Breast epithelium (tissue), 4 donors: ENCODE results near the gene CASKIN2. TPM values are rescaled to one million over a fixed set of nuclear protein-coding genes. Genes with fewer than 3 reads are reported as not detected.
"Not testable (repeated sequence)": the region's sequence is repeated elsewhere in the genome, so short reads cannot be mapped to it uniquely, and the experiment has no call there.

Experiments
- DNase-seq, 2 donors: peaks; one replicate each; pipeline ENCODE4 v3.0.0-alpha.2; 2019; ENCODE audit warnings: low spot score in 2 of 2
- H3K27ac ChIP-seq, 2 donors: fragments of 200-600 bp; sonication (generic) in 1 of 2; one replicate each; pipeline ENCODE4 v1.5.1; 2016 to 2019; ENCODE audit warnings: mild to moderate bottlenecking in 1 of 2
- H3K27me3 ChIP-seq, 2 donors: fragments of 200-600 bp; sonication (generic) in 1 of 2; one replicate each; pipeline versions ENCODE4 v1.5.1 to v1.6.0; 2017 to 2019; ENCODE audit warnings: control low read depth in 1 of 2, mild to moderate bottlenecking in 1 of 2
- H3K36me3 ChIP-seq: fragments of 200-600 bp; one replicate; pipeline ENCODE4 v1.5.1; 2019
- H3K4me1 ChIP-seq, 2 donors: fragments of 200-600 bp; sonication (generic); one replicate each; pipeline ENCODE4 v1.5.1; 2016 to 2019; ENCODE audit warnings: control low read depth in 1 of 2
- H3K4me3 ChIP-seq, 3 donors: fragments of 200-600 bp; sonication (generic); 1 replicate in 2 of 3; 2 replicates in 1 of 3; pipeline ENCODE4 v1.5.1; 2016 to 2019; ENCODE audit warnings: mild to moderate bottlenecking in 3 of 3, moderate library complexity in 2 of 3
- H3K9me3 ChIP-seq, 2 donors: fragments of 200-600 bp; sonication (generic) in 1 of 2; one replicate each; pipeline ENCODE4 v1.5.1; 2016 to 2019; ENCODE audit warnings: control low read depth in 1 of 2
- POLR2A ChIP-seq: fragments of 450-650 bp; IDR thresholded peaks from one replicate; pipeline ENCODE4 v1.6.1; 2016; ENCODE audit warnings: antibody characterized with exemption, mild to moderate bottlenecking, moderate library complexity
- POLR2AphosphoS5 ChIP-seq, 3 donors: sonication (generic); formaldehyde crosslinking; IDR thresholded peaks; one replicate each; pipeline ENCODE4 v1.6.1; 2017; ENCODE audit warnings: antibody characterized with exemption in 3 of 3
- intact Hi-C: fragments of 100-400 bp; cut with DNase I; formaldehyde crosslinking; loops from one replicate; pipeline ENCODE4 v1.15.1; 2023; ENCODE audit warnings: low total_unique reads
- total RNA-seq, 3 donors: library from RNA; depleted of rRNA; stranded (reverse); fragments of >200 nt; gene quantifications; one replicate each; pipeline ENCODE4 v1.1.0, GENCODE V29; 2016
- TF ChIP-seq, protein P1 (sequence below), 3 donors: fragments of 450-650 bp; IDR thresholded peaks; one replicate each; pipeline ENCODE4 v1.5.1; 2016 to 2017; ENCODE audit warnings: antibody characterized with exemption in 3 of 3, mild to moderate bottlenecking in 3 of 3, moderate library complexity in 3 of 3

CASKIN2 gene
- total RNA-seq, 3 donors from 2014 or later: 10.0 to 23.3 (median 14.6) TPM

DNA sequence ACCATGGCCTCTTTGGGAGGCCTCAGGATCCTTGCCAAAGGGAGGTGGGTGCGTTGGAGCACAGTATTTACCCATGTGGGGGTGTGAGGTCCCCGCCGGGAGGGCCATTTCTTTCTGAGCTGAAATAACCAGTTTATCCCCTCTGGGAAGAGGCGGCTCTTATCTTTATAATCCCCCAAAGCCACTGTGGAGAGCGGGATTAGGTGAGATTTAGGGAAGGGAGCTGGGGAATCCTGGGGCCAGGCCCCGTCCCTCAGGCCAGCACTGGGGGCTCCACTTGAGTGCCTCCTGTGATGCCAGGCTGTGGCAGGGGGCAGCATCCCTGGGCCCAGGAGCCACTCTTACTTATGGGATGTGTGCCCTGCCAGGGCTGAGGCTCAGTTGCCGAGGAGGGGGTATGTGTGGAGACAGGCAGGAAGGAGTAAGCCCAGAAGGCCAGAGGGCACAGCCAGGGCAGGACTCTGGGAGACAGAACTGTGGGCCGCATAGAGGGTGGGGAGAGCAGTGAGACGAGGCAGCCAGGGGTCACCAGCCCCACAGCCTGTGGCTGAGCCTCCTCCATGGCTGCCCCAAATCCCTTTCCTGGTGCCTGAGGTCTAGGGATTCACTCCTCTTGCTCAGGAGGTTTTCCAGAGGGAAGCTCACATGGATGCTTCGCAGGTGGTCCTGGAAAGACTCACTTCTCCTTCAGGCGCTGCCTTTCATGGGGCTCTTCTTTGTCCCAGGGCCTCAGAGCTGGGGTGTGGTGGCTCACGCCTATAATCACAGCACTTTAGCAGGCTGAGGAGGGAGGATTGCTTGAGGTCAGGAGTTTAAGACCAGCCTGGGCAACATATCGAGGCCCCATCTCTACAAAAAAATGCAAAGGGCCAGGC, 33.9 kb downstream of the CASKIN2 start:
- Histone ChIP-seq H3K27me3 (no peaks in the 10 kb centered on the region), H3K9me3 (no peaks in the 10 kb centered on the region), H3K4me1 (peaks cover 0 to 4% of the 10 kb centered on the region in 2 donors), H3K27ac (no peak overlapping the region), H3K36me3 (no peaks in the 10 kb centered on the region), H3K4me3 (no peak overlapping the region)
- no peak for DNase-seq
- intact Hi-C loops: no loop called here
- TF ChIP-seq POLR2AphosphoS5 (IDR thresholded peaks at IDR 0.05) (no peak), POLR2A (no peak)
- TF ChIP-seq, protein P1, sequence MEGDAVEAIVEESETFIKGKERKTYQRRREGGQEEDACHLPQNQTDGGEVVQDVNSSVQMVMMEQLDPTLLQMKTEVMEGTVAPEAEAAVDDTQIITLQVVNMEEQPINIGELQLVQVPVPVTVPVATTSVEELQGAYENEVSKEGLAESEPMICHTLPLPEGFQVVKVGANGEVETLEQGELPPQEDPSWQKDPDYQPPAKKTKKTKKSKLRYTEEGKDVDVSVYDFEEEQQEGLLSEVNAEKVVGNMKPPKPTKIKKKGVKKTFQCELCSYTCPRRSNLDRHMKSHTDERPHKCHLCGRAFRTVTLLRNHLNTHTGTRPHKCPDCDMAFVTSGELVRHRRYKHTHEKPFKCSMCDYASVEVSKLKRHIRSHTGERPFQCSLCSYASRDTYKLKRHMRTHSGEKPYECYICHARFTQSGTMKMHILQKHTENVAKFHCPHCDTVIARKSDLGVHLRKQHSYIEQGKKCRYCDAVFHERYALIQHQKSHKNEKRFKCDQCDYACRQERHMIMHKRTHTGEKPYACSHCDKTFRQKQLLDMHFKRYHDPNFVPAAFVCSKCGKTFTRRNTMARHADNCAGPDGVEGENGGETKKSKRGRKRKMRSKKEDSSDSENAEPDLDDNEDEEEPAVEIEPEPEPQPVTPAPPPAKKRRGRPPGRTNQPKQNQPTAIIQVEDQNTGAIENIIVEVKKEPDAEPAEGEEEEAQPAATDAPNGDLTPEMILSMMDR (IDR thresholded peaks at IDR 0.05): no peak

DNA sequence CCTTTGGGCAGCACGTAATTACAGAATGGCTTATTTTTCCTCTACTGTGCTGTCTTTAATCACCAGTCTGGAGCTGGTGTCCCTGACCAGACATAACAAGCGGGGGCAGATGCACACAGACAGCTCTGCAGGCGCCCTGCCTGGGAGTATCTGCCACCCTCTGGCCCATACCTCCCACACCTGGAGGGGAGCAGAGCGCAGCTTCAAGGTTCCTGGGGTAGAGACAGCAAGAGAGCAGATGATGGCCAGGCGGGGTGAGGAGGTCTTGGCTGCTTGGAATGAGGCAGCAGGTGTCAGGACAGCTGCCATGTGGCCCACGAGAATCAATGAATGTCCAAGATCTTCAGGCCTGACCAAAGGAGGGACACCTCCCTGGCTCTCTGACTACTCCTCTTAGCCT, 35.1 kb downstream of the CASKIN2 start:
- H3K4me3 ChIP-seq: no peak overlapping the region
- intact Hi-C loops: no loop called here
- H3K4me1 ChIP-seq: peaks cover 0 to 6% of the 10 kb centered on the region in 2 donors
- H3K9me3 ChIP-seq: no peaks in the 10 kb centered on the region
- TF ChIP-seq, protein P1 (IDR thresholded peaks at IDR 0.05): no peak
- no peak for TF ChIP-seq POLR2AphosphoS5 (IDR thresholded peaks at IDR 0.05)
- no peak for TF ChIP-seq POLR2A
- DNase-seq: no peak
- no peaks in the 10 kb centered on the region for H3K27me3 ChIP-seq
- no peak overlapping the region for H3K27ac ChIP-seq
- H3K36me3 ChIP-seq: no peaks in the 10 kb centered on the region

GRCh38 chr17:75478508-75478907, 36.8 kb downstream of the CASKIN2 start:
- Histone ChIP-seq H3K4me1 (peaks cover 0 to 6% of the 10 kb centered on the region in 2 donors), H3K9me3 (no peaks in the 10 kb centered on the region), H3K4me3 (no peak overlapping the region), H3K27me3 (no peaks in the 10 kb centered on the region), H3K27ac (no peak overlapping the region), H3K36me3 (no peaks in the 10 kb centered on the region)
- intact Hi-C loops: no loop called here
- DNase-seq: no peak
- TF ChIP-seq, protein P1 (IDR thresholded peaks at IDR 0.05): no peak
- no peak for TF ChIP-seq POLR2AphosphoS5 (IDR thresholded peaks at IDR 0.05)
- no peak for TF ChIP-seq POLR2A

DNA sequence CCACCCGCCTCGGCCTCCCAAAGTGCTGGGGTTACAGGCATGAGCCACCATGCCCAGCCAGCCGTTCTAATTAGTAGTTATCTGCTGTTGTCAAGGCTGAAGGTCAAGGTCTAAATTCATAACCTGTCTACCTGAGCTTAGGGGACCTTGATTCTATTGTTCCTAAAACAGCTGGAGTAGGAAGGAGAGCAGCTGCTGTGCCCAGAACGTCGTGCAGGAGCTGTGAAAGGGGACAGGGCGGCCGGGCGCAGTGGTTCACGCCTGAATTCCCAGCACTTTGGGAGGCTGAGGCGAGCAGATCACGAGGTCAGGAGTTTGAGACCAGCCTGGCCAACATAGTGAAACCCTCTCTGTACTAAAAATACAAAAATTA, 37.9 kb downstream of the CASKIN2 start:
- intact Hi-C loops, H3K4me3 ChIP-seq, DNase-seq, H3K27me3 ChIP-seq, H3K9me3 ChIP-seq, H3K4me1 ChIP-seq, H3K36me3 ChIP-seq: not testable (repeated sequence)
- peak overlapping the region in 1 of 2 donors; percentile 14 for H3K27ac ChIP-seq

DNA sequence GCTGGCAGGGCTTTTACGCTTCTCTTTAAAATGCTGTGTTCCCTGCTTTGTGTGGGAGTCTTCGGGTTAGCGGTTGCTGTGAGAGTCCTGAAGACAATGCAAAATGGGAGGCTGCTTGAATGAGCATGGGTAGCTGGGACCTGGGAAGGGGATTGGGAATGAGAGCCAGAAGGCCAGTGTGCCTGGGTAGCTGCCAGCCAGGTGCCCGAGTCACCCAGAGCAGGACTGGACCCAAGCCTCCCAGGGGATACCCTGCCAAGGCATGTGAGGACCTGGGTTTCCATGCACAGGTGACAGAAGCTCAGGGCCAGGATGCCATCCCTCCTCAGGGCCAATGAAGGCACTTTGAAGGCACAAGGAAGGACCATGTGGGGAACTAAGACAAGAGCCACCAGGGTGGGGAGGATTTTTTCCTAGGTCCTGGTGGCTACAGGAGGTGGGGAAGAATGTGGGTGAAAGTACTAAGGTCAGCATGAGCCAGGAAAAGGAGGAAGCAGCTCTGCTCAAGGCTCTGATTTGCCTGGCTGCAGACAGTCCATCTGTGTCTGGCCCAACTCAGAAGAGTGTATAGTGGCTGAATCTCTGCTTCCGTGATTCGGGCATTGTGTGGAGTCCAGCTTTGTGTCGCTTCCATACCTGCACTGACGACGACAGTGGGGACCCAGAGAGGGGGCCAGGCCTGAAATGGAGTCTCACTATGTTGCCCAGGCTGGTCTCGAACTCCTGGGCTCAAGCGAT, 38.4 kb downstream of the CASKIN2 start:
- H3K27ac ChIP-seq: peak overlapping the region in 1 of 2 donors; percentile 14
- intact Hi-C loops: no loop called here
- H3K4me3 ChIP-seq: no peak overlapping the region
- H3K36me3 ChIP-seq: no peaks in the 10 kb centered on the region
- DNase-seq: no peak
- peaks cover 0 to 6% of the 10 kb centered on the region in 2 donors for H3K4me1 ChIP-seq
- TF ChIP-seq, protein P1 (IDR thresholded peaks at IDR 0.05): no peak
- TF ChIP-seq POLR2AphosphoS5 (IDR thresholded peaks at IDR 0.05) (no peak), POLR2A (no peak)
- H3K9me3 ChIP-seq: no peaks in the 10 kb centered on the region
- no peaks in the 10 kb centered on the region for H3K27me3 ChIP-seq
